ENCODE data around the gene CCDC197.

CCDC197 gene

GRCh38 chr14:93984987-93985410, 12.1 kb upstream of the CCDC197 start:
- no peak for TF ChIP-seq TAF1 (IDR thresholded peaks at IDR 0.05; ENCODE audit: low read depth)
- peak; percentile 81 for TF ChIP-seq TEAD4 (IDR thresholded peaks at IDR 0.05)
- TF ChIP-seq RAD21 (IDR thresholded peaks at IDR 0.05; ENCODE audit: low read depth), result peak; percentile 30; the same call in 1 of the 2 replicates
- no peak for TF ChIP-seq USF1 (IDR thresholded peaks at IDR 0.05)
- TF ChIP-seq MAX (IDR thresholded peaks at IDR 0.05), result peak; percentile 71

GRCh38 chr14:93986955-93987354, 10.1 kb upstream of the CCDC197 start:
- TF ChIP-seq NFIC (IDR thresholded peaks at IDR 0.05) (no peak), EP300 (IDR thresholded peaks at IDR 0.05; ENCODE audit: borderline replicate concordance) (peak; percentile 8; the same call in 1 of the 2 replicates)

GRCh38 chr14:93987376-93987775, 9.7 kb upstream of the CCDC197 start:
- TF ChIP-seq MAX (IDR thresholded peaks at IDR 0.05) (peak; percentile 70), REST (IDR thresholded peaks at IDR 0.05; ENCODE audit: low read depth) (no peak), TCF12 (IDR thresholded peaks at IDR 0.05; ENCODE audit: low read depth) (0 out of 2 replicates have a peak, but pooled peaks have one; percentile 16), CEBPB (IDR thresholded peaks at IDR 0.05) (no peak), NFIC (IDR thresholded peaks at IDR 0.05) (peak; percentile 83), YY1 (IDR thresholded peaks at IDR 0.05; ENCODE audit: low read depth) (no peak)

GRCh38 chr14:93987815-93988476, 9.2 kb upstream of the CCDC197 start:
- TF ChIP-seq TAF1 (IDR thresholded peaks at IDR 0.05; ENCODE audit: low read depth), result no peak
- no peak for TF ChIP-seq EGR1 (IDR thresholded peaks at IDR 0.05)
- no peak for TF ChIP-seq CREB1 (IDR thresholded peaks at IDR 0.05; ENCODE audit: low read depth)
- no peak for TF ChIP-seq EP300 (IDR thresholded peaks at IDR 0.05; ENCODE audit: borderline replicate concordance)
- no peak for TF ChIP-seq REST (IDR thresholded peaks at IDR 0.05; ENCODE audit: low read depth)
- TF ChIP-seq MAX (IDR thresholded peaks at IDR 0.05), result no peak
- TF ChIP-seq TEAD4 (IDR thresholded peaks at IDR 0.05), result no peak
- TF ChIP-seq USF1 (IDR thresholded peaks at IDR 0.05), result no peak
- TF ChIP-seq FOXM1 (IDR thresholded peaks at IDR 0.05; ENCODE audit: borderline replicate concordance, low read depth), result no peak
- no peak for TF ChIP-seq ZBTB7A (IDR thresholded peaks at IDR 0.05; ENCODE audit: low read depth)
- TF ChIP-seq YY1 (IDR thresholded peaks at IDR 0.05; ENCODE audit: low read depth), result no peak
- TF ChIP-seq CEBPB (IDR thresholded peaks at IDR 0.05), result no peak
- no peak for TF ChIP-seq TCF12 (IDR thresholded peaks at IDR 0.05; ENCODE audit: low read depth)
- no peak for TF ChIP-seq NFIC (IDR thresholded peaks at IDR 0.05)
- no peak for TF ChIP-seq RAD21 (IDR thresholded peaks at IDR 0.05; ENCODE audit: low read depth)

GRCh38 chr14:93989939-93990338, 7.2 kb upstream of the CCDC197 start:
- TF ChIP-seq FOXM1 (IDR thresholded peaks at IDR 0.05; ENCODE audit: borderline replicate concordance, low read depth) (no peak), EP300 (IDR thresholded peaks at IDR 0.05; ENCODE audit: borderline replicate concordance) (no peak), NFIC (IDR thresholded peaks at IDR 0.05) (no peak), ZBTB7A (IDR thresholded peaks at IDR 0.05; ENCODE audit: low read depth) (no peak), RAD21 (IDR thresholded peaks at IDR 0.05; ENCODE audit: low read depth) (no peak), TAF1 (IDR thresholded peaks at IDR 0.05; ENCODE audit: low read depth) (no peak), YY1 (IDR thresholded peaks at IDR 0.05; ENCODE audit: low read depth) (no peak), TCF12 (IDR thresholded peaks at IDR 0.05; ENCODE audit: low read depth) (no peak), USF1 (IDR thresholded peaks at IDR 0.05) (no peak), EGR1 (IDR thresholded peaks at IDR 0.05) (no peak), TEAD4 (IDR thresholded peaks at IDR 0.05) (no peak)

GRCh38 chr14:93991212-93991611, 5.9 kb upstream of the CCDC197 start:
- no peak for TF ChIP-seq FOXM1 (IDR thresholded peaks at IDR 0.05; ENCODE audit: borderline replicate concordance, low read depth)
- TF ChIP-seq TCF12 (IDR thresholded peaks at IDR 0.05; ENCODE audit: low read depth), result no peak
- TF ChIP-seq USF1 (IDR thresholded peaks at IDR 0.05), result no peak
- no peak for TF ChIP-seq TAF1 (IDR thresholded peaks at IDR 0.05; ENCODE audit: low read depth)
- no peak for TF ChIP-seq TEAD4 (IDR thresholded peaks at IDR 0.05)
- TF ChIP-seq EP300 (IDR thresholded peaks at IDR 0.05; ENCODE audit: borderline replicate concordance), result no peak
- no peak for TF ChIP-seq RAD21 (IDR thresholded peaks at IDR 0.05; ENCODE audit: low read depth)
- no peak for TF ChIP-seq REST (IDR thresholded peaks at IDR 0.05; ENCODE audit: low read depth)
- TF ChIP-seq EGR1 (IDR thresholded peaks at IDR 0.05), result no peak
- TF ChIP-seq CREB1 (IDR thresholded peaks at IDR 0.05; ENCODE audit: low read depth), result no peak
- TF ChIP-seq NFIC (IDR thresholded peaks at IDR 0.05), result no peak
